ENCODE data around the gene LY6G6D.
A peak's percentile ranks its signal among the peaks of the same experiment; 100 is the strongest.

LY6G6D gene

GRCh38 chr6:31765910-31766794 is 51.0 kb downstream of the LY6G6D start:
- in situ Hi-C loops (cut with HindIII; ENCODE audit: low sequenced_read_pairs): no loop called here
- H3K4me3 ChIP-seq (ENCODE audit: low read depth, low read length): peak overlapping the region; percentile 29
- no peak for DNase-seq (ENCODE audit: low read depth)
- TF ChIP-seq CTCF (IDR thresholded peaks at IDR 0.05; ENCODE audit: low read depth, low read length, missing control alignments): no peak

- H3K4me3 ChIP-seq (ENCODE audit: low read depth, low read length): no peak overlapping the region
- DNase-seq (ENCODE audit: low read depth): no peak
- no peak for TF ChIP-seq CTCF (IDR thresholded peaks at IDR 0.05; ENCODE audit: low read depth, low read length, missing control alignments)
- in situ Hi-C loops (cut with HindIII; ENCODE audit: low sequenced_read_pairs): no loop called here
These were observed 52.0 kb downstream of the LY6G6D start for GRCh38 chr6:31767096-31767645.
